UCSD-AML1 (cell line): Measurements from ENCODE around the gene PML.
"Not testable (repeated sequence)": the region's sequence is repeated elsewhere in the genome, so short reads cannot be mapped to it uniquely, and the experiment has no call there.

Experiments used
- DNase-seq: peaks from one replicate; lab custom pipeline; 2025; ENCODE audit not compliant: unreplicated experiment; lab: John Stamatoyannopoulos, UW

Gene PML

DNA sequence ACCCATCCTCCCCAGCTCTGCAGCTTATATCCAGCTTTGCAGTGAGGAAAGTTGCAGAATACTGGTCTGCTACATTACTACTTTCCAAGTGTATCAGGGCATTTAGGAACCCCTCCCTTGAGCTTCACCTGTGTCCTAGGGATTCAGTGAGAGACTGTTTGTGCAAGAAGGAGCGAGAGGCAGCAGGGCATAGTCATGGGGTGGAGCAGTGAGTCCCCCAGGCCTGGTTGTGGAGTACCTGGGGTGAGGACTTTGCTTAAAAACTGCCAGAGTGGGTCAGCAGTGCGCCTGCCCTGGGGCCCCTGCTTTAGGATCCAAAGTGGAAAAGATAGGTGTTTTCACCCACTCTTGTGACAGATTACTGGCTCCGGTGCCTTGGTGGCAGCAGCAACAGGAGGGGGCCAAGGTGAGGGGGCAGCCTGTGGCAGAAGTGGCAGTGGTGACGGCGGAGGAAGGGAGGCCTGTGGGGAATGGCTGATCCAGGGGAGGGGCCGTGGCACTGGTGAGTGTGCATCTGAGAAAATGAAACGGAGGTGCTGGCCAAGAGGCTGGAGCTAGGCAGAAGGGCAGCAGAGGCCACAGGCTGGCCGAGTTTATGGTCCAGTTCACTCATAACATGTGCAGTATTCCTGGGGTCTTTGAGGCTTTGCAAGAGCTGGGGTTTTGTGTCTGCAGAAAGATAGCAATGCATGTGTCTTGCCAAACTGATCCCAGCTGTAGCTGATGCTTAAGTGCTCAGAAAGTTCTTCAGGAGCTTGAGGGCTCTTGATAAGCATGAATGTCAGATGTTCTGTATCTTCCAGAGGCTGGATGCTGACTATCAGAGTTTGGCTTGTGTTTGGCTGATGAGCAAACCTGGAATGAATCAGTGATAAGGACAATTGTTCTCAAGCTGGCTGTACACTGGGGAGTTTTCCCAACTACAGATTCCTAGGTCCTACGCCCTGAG is 44.5 kb downstream of the PML start:
- no peak for DNase-seq

DNA sequence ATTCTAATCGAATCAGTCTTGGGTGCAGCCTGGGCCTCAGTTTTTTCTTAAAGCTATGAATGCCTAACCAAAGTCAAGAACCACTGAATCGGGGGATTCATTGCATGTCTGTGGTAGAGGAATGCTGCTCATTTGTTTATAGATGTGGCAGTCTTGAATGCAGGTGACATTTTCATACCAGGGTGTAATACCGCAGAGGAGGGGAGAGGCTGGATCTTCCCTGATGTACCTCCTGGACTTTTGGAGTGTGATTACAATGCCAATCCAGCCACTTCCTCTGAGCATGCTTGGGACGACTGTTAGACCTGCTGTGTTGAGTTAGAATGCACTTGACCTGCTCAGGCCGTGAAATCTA is 45.1 kb downstream of the PML start:
- no peak for DNase-seq

DNA sequence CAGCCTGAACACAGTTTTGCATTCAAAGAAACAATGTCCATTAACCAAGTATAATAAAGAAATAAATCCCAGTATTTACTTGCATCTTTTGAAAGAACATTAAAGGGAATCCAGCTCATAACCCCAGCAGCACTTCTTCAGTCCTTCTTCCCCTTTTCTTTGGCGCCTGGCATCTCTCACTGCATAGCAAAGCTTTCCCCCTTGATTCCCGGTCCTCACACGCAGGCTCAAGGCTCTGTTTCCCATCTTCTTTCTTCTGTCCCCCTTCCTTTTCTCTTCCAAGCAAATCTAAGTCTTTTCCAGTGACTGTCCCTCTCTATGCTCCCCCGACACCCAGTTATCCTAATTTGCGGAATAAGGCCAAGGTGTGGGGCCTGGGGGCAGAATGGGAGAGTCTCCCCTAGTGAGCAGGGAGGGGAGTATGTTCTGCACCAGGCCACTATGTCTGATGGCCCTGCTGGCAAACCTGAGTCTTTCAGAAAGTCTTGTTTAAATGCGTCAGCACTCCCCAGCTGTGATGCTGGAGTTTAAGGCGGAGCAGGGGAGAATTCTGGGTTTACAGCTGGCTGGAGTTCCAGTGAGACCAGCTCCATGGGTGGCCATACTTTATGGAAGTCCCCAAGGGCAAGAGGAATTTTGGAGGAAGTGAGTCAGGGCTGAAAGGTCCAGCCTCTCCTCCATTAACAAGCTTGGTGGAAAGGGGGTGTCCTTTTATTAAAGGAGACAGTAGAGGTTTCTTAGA is 45.8 kb downstream of the PML start:
- no peak for DNase-seq

- no peak for DNase-seq
These were observed 46.8 kb downstream of the PML start for GRCh38 chr15:74041311-74041756.

DNA sequence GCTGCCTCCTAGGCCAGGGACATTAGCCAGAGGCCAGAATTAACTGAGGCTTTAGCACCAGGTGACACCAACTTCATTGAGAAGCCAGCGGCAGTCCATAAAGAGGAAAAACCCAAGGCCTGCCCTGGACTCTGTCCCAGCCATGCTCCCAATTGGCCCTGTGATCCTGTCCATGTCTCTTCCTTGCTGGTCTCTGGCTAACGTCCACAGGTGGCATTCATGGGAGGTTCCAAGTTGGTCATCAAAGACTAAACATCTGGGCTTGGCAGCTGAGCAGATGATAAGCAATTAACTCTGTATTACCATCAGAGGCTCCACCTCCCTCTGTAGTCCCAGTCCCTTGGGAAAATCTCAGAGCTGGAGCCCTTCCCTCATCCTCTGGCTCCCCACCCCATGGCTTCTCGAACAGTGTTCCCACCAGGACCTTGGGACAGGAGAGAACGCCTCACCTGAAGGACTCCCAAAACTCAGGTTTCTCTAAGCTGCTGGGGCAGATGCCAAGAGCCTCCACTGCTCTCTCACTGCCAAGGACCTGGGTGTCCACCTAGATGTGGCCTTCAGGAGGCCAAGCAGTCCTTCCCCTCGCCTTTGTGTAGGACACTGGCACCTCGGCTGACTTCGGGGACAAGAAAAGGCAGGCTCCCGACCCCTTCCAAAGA is 47.4 kb downstream of the PML start:
- DNase-seq = no peak

GRCh38 chr15:74042603-74043424 is 48.3 kb downstream of the PML start:
- DNase-seq = no peak

DNA sequence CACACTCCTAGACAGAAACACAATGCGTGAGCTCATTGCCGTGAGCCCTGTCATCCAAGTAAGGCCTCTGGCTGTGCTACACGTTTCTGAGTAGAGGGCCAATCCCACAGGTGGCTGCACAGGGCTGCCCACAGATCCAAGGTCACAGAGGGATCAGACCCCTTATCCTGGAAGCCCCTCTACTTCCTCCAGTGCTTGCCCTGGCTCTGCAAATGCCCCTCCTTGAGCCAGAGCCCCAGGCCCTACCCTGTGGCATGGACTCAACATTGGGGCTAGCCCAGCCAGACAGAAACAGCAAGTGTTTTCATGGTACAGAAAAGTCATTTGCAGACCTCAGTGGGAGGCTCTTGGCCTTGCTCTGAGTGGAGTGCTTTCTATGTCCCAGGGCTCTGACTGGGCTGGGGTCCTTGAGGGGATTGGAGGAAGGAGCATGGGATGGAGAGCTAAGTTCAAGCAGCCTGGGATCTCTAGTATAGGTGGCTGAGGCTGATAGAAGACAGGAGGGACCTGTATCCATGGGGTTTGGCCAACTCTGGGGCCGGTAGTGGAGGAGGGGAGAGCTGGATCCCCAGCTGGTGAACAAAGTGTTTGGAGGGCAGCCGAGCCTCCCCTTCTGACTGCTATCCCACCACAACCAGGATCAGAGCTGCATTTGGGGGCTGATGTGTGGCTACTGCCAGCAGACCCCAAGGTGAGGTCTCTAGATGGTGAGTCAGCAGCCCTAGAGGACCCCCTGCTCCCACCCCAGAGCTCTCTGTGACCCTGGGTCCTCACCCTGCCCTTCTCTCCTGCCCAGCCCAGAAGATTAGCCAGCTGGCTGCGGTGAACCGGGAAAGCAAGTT is 49.1 kb downstream of the PML start:
- no peak for DNase-seq

GRCh38 chr15:74044267-74045110 is 50.0 kb downstream of the PML start:
- no peak for DNase-seq

- no peak for DNase-seq
These were observed 50.7 kb downstream of the PML start for GRCh38 chr15:74045184-74045583.

DNA sequence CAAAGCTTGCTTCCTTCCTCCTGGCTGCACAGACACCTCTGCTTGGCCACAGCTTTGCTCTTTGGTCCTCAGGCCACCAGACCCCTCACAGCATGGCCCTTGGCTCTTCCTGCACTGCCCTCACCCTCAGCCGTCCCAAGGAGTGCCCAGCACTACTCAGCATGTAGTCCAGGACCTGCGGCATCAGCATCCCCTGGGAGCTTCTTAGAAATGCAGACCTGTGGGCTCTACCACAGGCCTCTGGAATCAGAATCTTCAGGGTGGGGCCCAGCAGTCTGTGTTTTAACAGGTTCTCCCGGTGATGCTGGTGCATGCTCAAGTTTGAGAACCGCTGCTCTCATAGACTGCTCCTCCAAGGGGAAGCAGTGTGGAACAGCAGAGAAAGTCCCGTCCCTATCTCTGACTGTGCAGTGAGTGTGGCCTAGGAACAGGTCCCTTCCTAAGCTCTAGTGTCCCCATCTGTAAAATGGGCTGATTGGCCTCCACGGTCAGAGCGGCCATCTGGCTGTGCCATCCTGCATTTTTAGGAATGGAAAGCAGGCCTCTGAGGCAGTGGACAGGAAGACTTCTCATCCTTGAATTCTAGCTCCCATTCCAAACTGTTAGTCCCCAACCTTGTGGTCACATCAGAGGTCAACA is 51.2 kb downstream of the PML start:
- DNase-seq = no peak

- no peak for DNase-seq
These were observed 51.8 kb downstream of the PML start for GRCh38 chr15:74046275-74046674.

- DNase-seq = no peak
These were observed 55.6 kb downstream of the PML start for GRCh38 chr15:74050127-74050526.

GRCh38 chr15:74050556-74051234 is 56.2 kb downstream of the PML start:
- no peak for DNase-seq

GRCh38 chr15:74052271-74053260 is 58.0 kb downstream of the PML start:
- not testable (repeated sequence) for DNase-seq

GRCh38 chr15:74053517-74053916 is 59.0 kb downstream of the PML start:
- no peak for DNase-seq

DNA sequence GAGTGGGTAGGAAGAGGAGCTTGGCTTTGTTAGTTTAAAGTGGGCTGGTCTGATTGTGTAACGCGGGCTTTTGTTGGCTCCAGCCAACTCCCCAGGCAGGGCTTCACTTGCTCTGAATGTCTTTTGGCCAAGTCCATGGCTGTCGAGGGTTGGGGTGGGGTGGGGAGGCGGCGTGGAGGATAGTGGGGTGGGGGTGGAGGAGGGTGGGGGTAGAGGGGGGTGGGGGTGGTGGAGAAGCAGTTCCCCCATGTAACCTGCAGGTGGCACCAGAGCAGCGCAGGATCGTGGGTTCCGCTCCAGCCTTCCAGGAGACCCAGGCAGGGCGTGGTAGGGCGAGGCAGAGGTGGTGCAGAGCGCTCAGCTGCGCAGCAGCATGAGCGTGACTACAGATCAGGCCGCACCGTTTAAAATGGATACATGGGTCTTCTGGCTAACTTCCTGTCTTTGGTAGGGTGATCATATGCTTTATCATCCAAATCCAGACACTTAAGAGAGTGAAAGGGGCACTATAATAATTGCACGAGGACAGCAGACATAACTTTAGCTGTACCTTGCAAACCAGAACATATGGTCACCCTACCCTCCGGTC is 59.5 kb downstream of the PML start:
- DNase-seq = peak; percentile 70
